Ishikawa (cell line): ENCODE data around the gene GRAMD4.

Experiments used
- CEBPB ChIP-seq: IDR thresholded peaks from 2 replicates; pipeline ENCODE4 v1.6.1; 2012
- CREB1 ChIP-seq: IDR thresholded peaks from 2 replicates; pipeline ENCODE4 v1.6.1; 2012; ENCODE audit warnings: low read depth
- EGR1 ChIP-seq: IDR thresholded peaks from 2 replicates; pipeline ENCODE4 v1.6.1; 2012
- EP300 ChIP-seq: IDR thresholded peaks from 2 replicates; pipeline ENCODE4 v1.6.1; 2012; ENCODE audit warnings: borderline replicate concordance
- FOXM1 ChIP-seq: IDR thresholded peaks from 2 replicates; pipeline ENCODE4 v1.6.1; 2012; ENCODE audit warnings: low read depth, borderline replicate concordance
- RAD21 ChIP-seq: IDR thresholded peaks from 2 replicates; pipeline ENCODE4 v1.6.1; 2012; ENCODE audit warnings: low read depth
- TAF1 ChIP-seq: IDR thresholded peaks from 2 replicates; pipeline ENCODE4 v1.6.1; 2012; ENCODE audit warnings: low read depth, mild to moderate bottlenecking
- TCF12 ChIP-seq: IDR thresholded peaks from 2 replicates; pipeline ENCODE4 v1.6.1; 2012; ENCODE audit warnings: low read depth
- YY1 ChIP-seq: IDR thresholded peaks from 2 replicates; pipeline ENCODE4 v1.6.1; 2012; ENCODE audit warnings: low read depth
- ZBTB7A ChIP-seq: IDR thresholded peaks from 2 replicates; pipeline ENCODE4 v1.6.1; 2012; ENCODE audit warnings: low read depth
- TF ChIP-seq, protein P1 (sequence below): IDR thresholded peaks from 2 replicates; pipeline ENCODE4 v1.6.1; 2012
- TF ChIP-seq, protein P2 (sequence below): IDR thresholded peaks from 2 replicates; pipeline ENCODE4 v1.6.1; 2012
- TF ChIP-seq, protein P3 (sequence below): IDR thresholded peaks from 2 replicates; pipeline ENCODE4 v1.6.1; 2012; ENCODE audit warnings: low read depth, mild to moderate bottlenecking

DNA sequence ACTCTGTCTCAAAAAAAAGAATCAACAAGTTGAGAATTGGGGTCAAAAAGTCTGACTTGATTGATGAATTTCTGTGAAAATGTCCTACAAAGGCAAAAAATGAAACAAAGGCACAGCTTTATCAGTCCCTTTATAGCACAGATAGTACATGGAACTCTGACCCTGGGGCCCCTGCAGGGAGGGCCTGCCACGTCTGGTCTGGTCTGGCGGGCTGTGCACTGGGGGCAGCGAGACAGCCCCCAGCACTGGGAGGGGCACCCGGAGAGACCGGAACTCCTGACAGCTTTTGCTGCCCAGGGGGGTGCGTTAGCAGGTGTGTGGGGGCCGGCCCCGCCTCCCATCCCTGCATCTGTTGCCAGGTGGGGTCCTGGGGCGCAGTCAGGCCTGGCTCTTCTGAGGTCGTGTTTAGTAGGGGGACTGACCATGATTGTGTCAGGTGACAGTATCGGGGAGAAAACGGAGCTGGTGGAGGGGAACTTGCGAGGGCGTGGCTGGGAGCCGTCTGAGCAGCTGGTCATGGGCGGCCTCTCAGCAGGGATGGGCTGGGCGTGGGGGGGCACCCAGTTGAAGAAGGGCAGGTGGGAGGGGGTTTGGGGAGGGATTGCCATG, 51.7 kb downstream of the GRAMD4 start:
- TF ChIP-seq, protein P1, sequence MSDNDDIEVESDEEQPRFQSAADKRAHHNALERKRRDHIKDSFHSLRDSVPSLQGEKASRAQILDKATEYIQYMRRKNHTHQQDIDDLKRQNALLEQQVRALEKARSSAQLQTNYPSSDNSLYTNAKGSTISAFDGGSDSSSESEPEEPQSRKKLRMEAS: no peak
- TF ChIP-seq CEBPB (no peak), EGR1 (no peak), TCF12 (no peak), FOXM1 (no peak), YY1 (no peak), EP300 (no peak), CREB1 (no peak), RAD21 (no peak), ZBTB7A (no peak), TAF1 (no peak)
- TF ChIP-seq, protein P2, sequence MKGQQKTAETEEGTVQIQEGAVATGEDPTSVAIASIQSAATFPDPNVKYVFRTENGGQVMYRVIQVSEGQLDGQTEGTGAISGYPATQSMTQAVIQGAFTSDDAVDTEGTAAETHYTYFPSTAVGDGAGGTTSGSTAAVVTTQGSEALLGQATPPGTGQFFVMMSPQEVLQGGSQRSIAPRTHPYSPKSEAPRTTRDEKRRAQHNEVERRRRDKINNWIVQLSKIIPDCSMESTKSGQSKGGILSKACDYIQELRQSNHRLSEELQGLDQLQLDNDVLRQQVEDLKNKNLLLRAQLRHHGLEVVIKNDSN: no peak
- TF ChIP-seq, protein P3, sequence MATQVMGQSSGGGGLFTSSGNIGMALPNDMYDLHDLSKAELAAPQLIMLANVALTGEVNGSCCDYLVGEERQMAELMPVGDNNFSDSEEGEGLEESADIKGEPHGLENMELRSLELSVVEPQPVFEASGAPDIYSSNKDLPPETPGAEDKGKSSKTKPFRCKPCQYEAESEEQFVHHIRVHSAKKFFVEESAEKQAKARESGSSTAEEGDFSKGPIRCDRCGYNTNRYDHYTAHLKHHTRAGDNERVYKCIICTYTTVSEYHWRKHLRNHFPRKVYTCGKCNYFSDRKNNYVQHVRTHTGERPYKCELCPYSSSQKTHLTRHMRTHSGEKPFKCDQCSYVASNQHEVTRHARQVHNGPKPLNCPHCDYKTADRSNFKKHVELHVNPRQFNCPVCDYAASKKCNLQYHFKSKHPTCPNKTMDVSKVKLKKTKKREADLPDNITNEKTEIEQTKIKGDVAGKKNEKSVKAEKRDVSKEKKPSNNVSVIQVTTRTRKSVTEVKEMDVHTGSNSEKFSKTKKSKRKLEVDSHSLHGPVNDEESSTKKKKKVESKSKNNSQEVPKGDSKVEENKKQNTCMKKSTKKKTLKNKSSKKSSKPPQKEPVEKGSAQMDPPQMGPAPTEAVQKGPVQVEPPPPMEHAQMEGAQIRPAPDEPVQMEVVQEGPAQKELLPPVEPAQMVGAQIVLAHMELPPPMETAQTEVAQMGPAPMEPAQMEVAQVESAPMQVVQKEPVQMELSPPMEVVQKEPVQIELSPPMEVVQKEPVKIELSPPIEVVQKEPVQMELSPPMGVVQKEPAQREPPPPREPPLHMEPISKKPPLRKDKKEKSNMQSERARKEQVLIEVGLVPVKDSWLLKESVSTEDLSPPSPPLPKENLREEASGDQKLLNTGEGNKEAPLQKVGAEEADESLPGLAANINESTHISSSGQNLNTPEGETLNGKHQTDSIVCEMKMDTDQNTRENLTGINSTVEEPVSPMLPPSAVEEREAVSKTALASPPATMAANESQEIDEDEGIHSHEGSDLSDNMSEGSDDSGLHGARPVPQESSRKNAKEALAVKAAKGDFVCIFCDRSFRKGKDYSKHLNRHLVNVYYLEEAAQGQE: no peak
